Astrocyte of the spinal cord (primary cell): Measurements from ENCODE around the gene NOS1AP.
A peak's percentile ranks its signal among the peaks of the same experiment; 100 is the strongest.

Source experiments
- DNase-seq: peaks from one replicate; pipeline ENCODE4 v3.0.0; 2011; ENCODE audit warnings: low read depth, low spot score
- H3K4me3 ChIP-seq: 2 replicates; pipeline ENCODE4 v1.5.1; 2011; ENCODE audit warnings: low read depth, mild to moderate bottlenecking, low read length, moderate library complexity
- in situ Hi-C: cut with HindIII; loops from 2 replicates; pipeline ENCODE4 v1.10.0; 2017; ENCODE audit warnings: low sequenced_read_pairs
- TF ChIP-seq, protein P1 (sequence below): IDR thresholded peaks from 2 replicates; pipeline ENCODE4 v1.5.1; 2012; ENCODE audit warnings: low read depth, mild to moderate bottlenecking, low read length, inconsistent platforms

NOS1AP gene

DNA sequence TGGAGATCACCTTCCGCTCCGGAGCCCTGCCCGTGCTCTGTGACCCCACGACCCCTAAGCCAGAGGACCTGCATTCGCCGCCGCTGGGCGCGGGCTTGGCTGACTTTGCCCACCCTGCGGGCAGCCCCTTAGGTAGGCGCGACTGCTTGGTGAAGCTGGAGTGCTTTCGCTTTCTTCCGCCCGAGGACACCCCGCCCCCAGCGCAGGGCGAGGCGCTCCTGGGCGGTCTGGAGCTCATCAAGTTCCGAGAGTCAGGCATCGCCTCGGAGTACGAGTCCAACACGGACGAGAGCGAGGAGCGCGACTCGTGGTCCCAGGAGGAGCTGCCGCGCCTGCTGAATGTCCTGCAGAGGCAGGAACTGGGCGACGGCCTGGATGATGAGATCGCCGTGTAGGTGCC, 297.6 kb downstream of the NOS1AP start:
- TF ChIP-seq, protein P1, sequence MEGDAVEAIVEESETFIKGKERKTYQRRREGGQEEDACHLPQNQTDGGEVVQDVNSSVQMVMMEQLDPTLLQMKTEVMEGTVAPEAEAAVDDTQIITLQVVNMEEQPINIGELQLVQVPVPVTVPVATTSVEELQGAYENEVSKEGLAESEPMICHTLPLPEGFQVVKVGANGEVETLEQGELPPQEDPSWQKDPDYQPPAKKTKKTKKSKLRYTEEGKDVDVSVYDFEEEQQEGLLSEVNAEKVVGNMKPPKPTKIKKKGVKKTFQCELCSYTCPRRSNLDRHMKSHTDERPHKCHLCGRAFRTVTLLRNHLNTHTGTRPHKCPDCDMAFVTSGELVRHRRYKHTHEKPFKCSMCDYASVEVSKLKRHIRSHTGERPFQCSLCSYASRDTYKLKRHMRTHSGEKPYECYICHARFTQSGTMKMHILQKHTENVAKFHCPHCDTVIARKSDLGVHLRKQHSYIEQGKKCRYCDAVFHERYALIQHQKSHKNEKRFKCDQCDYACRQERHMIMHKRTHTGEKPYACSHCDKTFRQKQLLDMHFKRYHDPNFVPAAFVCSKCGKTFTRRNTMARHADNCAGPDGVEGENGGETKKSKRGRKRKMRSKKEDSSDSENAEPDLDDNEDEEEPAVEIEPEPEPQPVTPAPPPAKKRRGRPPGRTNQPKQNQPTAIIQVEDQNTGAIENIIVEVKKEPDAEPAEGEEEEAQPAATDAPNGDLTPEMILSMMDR: no peak
- no peak overlapping the region for H3K4me3 ChIP-seq
- in situ Hi-C loops: no loop called here
- DNase-seq: no peak

DNA sequence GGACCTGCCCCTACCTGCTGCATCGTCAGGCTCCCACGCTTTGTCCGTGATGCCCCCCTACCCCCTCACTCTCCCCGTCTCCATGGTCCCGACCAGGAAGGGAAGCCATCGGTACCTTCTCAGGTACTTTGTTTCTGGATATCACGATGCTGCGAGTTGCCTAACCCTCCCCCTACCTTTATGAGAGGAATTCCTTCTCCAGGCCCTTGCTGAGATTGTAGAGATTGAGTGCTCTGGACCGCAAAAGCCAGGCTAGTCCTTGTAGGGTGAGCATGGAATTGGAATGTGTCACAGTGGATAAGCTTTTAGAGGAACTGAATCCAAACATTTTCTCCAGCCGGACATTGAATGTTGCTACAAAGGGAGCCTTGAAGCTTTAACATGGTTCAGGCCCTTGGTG, 298.3 kb downstream of the NOS1AP start:
- TF ChIP-seq, protein P1: no peak
- in situ Hi-C loops: no loop called here
- no peak overlapping the region for H3K4me3 ChIP-seq
- no peak for DNase-seq

DNA sequence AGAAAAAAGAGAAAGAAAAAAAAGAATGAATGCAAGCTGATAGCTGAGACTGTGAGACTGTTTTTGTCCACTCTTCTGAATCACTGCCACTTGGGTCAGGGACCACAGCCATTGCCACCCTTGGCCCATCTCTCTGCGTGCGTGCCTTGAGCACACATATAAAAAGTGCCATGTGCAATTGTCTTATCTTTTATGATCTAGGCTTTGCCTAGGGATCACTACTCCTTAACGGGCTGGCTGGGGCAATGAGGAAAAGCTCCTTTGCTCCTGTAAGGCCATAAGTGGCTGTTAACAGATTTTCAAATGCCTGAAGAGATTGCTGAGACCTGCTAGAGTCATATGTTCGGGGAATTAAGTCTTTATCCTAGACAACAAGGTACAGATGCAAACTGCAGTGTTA, 299.0 kb downstream of the NOS1AP start:
- DNase-seq: no peak
- in situ Hi-C loops: no loop called here
- TF ChIP-seq, protein P1: no peak

DNA sequence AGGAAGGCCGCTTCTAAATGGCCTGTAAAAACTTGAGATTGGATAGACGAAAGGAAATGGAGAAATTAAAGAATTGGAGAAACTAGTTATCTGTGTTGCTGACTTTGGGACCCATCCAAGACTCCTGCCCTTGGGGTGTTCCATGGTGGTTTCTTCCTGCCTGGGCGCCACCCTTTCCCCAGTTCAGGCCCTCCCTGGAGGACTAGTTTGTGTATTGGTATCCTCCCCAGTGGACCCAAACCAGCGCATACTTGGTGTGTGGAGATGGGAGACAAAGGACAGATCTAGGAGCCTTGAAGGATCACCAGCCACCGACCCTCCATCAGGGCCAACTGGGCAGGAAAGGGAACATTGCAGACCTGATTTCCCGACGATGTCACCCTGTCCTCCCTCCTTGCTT, 300.1 kb downstream of the NOS1AP start:
- in situ Hi-C loops: no loop called here
- H3K4me3 ChIP-seq: no peak overlapping the region
- no peak for DNase-seq
- TF ChIP-seq, protein P1: no peak

More for the DNA sequence above, 299.0 kb downstream of the NOS1AP start:
- no peak overlapping the region for H3K4me3 ChIP-seq

DNA sequence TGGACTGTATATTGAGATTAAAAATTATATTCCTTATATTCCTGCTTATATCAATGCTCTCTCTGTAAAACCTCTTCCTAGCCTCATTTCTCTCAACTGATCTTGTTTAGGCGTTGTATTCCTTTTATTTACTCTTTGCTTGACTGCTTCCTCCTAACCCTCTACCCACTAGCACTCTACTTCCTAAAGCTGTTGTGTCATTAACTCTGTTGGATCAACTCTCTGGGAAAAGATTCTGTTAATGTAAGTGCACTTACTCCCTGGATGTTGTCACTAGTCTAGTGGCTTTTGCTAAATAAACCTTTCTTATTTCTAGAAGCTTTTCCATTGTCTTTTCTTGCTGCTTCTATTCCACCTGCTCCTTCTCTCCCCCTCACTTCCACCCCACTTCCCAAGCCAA, 300.7 kb downstream of the NOS1AP start:
- no peak for DNase-seq
- no peak overlapping the region for H3K4me3 ChIP-seq
- TF ChIP-seq, protein P1: no peak
- in situ Hi-C loops: no loop called here

DNA sequence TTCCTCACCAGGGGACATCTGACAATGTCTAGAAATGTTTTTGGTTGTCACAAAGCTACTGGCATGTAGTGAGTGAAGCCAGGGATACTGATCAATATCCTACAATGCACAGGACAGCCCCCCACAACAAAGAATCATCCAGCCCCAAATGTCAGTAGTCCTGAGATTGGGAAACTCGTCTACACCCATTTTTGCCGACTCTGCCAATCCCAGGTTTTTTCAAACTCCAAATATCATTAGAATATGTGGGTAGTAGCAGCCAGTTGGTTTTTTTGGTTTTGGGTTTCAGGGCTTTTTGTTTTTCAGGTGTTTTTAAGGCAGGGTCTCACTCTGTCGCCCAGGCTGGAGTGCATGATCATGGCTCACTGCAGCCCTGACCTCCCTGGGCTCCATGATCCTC, 301.2 kb downstream of the NOS1AP start:
- H3K4me3 ChIP-seq: no peak overlapping the region
- no peak for DNase-seq
- TF ChIP-seq, protein P1: no peak
- in situ Hi-C loops: no loop called here

DNA sequence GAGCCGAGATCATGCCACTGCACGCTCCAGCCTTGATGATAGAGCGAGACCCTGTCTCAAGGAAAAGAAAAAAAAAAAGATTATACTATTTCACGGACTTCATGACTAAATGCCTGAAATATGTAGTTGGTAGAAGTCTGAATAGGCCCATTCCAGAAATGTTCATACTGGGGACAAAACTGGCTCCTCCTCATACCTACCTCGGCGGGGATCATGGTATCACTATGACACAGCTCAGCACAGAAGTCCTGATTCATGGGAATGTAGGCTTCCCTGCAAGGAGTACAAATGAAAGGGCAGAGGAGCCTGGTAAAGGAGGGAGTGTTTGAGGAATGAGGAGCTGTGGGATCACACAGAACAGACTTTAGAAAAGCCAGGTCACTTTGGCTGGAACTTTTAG, 302.1 kb downstream of the NOS1AP start:
- in situ Hi-C loops: no loop called here
- no peak overlapping the region for H3K4me3 ChIP-seq
- DNase-seq: peak; percentile 51
- TF ChIP-seq, protein P1: no peak
